HL-60 (cell line): ENCODE results near the gene TMEM135.

Experiments
- DNase-seq, 2 experiments: peaks; one replicate each; pipeline ENCODE4 v3.0.0-alpha.2; 2010 to 2020; ENCODE audit warnings: low read depth in 1 of 2, low spot score in 1 of 2
- H3K27ac ChIP-seq: fragments of 250-450 bp; sonication (Bioruptor Pico); replicated peaks from 2 replicates; pipeline ENCODE4 v1.5.1; 2020; ENCODE audit warnings: mild to moderate bottlenecking, moderate library complexity
- H3K27me3 ChIP-seq: fragments of 250-450 bp; sonication (Bioruptor Pico); 2 replicates; pipeline ENCODE4 v1.5.1; 2021; ENCODE audit warnings: mild to moderate bottlenecking, moderate library complexity; ENCODE audit not compliant: insufficient read depth, poor library complexity, severe bottlenecking
- H3K4me3 ChIP-seq: replicated peaks from 2 replicates; pipeline ENCODE4 v1.5.1; 2011; ENCODE audit warnings: mild to moderate bottlenecking, control low read depth, low read length; ENCODE audit not compliant: insufficient read depth
- GABPA ChIP-seq: IDR thresholded peaks from 2 replicates; pipeline ENCODE4 v1.6.1; 2012; ENCODE audit warnings: low read depth
- POLR2AphosphoS5 ChIP-seq: IDR thresholded peaks from 2 replicates; pipeline ENCODE4 v1.6.1; 2012; ENCODE audit warnings: low read depth
- SPI1 ChIP-seq: IDR thresholded peaks from 2 replicates; pipeline ENCODE4 v1.6.1; 2012; ENCODE audit warnings: low read depth, mild to moderate bottlenecking, borderline replicate concordance
- TF ChIP-seq, protein P1 (sequence below): IDR thresholded peaks from 2 replicates; pipeline ENCODE4 v1.6.1; 2012; ENCODE audit warnings: low read depth; ENCODE audit not compliant: insufficient replicate concordance
- TF ChIP-seq, protein P2 (sequence below): IDR thresholded peaks from one replicate; pipeline ENCODE4 v1.5.1; 2011; ENCODE audit warnings: low read length, control low read depth, inconsistent platforms; ENCODE audit not compliant: insufficient read depth

TMEM135 gene

DNA sequence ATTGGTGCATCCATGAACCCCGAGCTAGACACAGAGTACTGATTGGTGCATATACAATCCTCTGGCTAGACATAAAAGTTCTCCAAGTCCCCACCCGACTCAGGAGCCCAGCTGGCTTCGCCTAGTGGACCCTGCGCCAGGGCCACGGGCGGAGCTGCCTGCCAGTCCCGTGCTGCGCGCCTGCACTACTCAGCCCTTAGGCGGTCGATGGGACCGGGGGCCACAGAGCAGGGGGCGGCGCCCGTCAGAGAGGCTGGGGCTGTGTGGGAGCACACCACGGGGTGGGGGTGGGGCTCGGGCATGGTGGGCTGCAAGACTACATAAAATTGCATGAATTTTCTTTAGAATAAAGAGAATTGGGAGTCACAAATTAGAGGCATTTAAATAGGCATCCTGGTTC lies 248.6 kb downstream of the TMEM135 start:
- Histone ChIP-seq H3K4me3 (no peak overlapping the region), H3K27me3 (no peaks in the 10 kb centered on the region), H3K27ac (no peak overlapping the region)
- no peak for TF ChIP-seq GABPA
- TF ChIP-seq, protein P1, sequence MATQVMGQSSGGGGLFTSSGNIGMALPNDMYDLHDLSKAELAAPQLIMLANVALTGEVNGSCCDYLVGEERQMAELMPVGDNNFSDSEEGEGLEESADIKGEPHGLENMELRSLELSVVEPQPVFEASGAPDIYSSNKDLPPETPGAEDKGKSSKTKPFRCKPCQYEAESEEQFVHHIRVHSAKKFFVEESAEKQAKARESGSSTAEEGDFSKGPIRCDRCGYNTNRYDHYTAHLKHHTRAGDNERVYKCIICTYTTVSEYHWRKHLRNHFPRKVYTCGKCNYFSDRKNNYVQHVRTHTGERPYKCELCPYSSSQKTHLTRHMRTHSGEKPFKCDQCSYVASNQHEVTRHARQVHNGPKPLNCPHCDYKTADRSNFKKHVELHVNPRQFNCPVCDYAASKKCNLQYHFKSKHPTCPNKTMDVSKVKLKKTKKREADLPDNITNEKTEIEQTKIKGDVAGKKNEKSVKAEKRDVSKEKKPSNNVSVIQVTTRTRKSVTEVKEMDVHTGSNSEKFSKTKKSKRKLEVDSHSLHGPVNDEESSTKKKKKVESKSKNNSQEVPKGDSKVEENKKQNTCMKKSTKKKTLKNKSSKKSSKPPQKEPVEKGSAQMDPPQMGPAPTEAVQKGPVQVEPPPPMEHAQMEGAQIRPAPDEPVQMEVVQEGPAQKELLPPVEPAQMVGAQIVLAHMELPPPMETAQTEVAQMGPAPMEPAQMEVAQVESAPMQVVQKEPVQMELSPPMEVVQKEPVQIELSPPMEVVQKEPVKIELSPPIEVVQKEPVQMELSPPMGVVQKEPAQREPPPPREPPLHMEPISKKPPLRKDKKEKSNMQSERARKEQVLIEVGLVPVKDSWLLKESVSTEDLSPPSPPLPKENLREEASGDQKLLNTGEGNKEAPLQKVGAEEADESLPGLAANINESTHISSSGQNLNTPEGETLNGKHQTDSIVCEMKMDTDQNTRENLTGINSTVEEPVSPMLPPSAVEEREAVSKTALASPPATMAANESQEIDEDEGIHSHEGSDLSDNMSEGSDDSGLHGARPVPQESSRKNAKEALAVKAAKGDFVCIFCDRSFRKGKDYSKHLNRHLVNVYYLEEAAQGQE = no peak
- no peak for TF ChIP-seq POLR2AphosphoS5
- TF ChIP-seq, protein P2, sequence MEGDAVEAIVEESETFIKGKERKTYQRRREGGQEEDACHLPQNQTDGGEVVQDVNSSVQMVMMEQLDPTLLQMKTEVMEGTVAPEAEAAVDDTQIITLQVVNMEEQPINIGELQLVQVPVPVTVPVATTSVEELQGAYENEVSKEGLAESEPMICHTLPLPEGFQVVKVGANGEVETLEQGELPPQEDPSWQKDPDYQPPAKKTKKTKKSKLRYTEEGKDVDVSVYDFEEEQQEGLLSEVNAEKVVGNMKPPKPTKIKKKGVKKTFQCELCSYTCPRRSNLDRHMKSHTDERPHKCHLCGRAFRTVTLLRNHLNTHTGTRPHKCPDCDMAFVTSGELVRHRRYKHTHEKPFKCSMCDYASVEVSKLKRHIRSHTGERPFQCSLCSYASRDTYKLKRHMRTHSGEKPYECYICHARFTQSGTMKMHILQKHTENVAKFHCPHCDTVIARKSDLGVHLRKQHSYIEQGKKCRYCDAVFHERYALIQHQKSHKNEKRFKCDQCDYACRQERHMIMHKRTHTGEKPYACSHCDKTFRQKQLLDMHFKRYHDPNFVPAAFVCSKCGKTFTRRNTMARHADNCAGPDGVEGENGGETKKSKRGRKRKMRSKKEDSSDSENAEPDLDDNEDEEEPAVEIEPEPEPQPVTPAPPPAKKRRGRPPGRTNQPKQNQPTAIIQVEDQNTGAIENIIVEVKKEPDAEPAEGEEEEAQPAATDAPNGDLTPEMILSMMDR = no peak
- TF ChIP-seq SPI1 = no peak
- no peak for DNase-seq

DNA sequence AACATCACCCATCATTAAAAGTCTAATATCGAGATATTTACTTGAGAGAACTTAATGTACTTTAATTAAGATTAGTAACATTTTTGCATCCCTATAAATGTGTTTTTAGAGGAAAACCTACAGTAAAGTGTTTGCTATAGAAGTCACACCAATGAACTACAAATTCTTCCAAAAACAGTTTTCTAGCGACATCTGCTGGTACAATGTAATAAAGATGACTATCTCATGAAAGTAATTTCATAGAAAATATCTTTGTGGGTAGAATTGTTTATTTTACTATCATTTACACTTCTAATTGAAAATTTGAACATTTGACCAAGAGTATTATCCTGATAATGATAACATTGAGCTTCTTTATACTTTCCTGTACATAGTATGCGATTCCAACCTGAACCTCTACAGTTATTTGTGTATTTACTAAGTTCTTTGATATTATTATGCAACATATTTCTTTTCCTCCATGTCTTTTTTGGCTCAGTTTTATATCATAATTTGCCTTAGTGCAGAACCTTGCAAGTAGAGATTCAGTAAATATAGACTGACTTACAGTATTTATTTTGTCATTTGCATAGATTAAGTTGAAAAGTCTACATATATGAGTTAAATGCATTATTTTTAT lies 252.7 kb downstream of the TMEM135 start:
- no peaks in the 10 kb centered on the region for H3K27me3 ChIP-seq
- peak in 1 of 2 experiments; percentile 9 for DNase-seq
- no peak for TF ChIP-seq SPI1
- TF ChIP-seq, protein P1 = no peak
- TF ChIP-seq, protein P2 = peak; percentile 15
- TF ChIP-seq GABPA = no peak
- no peak for TF ChIP-seq POLR2AphosphoS5
- no peak overlapping the region for H3K27ac ChIP-seq
- no peak overlapping the region for H3K4me3 ChIP-seq

DNA sequence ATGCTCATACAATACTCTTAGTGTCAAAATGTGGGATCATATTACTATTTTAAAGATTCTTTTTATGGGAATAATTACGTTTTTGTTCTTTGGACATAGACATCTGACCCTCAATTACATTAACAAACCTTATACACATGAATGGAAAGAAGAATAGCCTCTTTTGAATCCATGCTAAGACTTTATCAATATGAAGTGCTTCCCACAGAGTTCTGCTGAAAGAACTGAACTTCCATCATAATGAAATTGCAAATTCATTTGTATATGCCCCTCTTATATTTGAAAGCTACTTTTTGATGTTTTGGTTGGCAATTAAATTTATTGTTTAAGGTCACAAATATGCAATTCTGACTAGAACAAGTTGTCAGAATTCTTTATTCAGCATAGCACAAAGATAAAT lies 254.9 kb downstream of the TMEM135 start:
- H3K27ac ChIP-seq = no peak overlapping the region
- DNase-seq = no peak
- TF ChIP-seq, protein P1 = no peak
- no peak overlapping the region for H3K4me3 ChIP-seq
- no peaks in the 10 kb centered on the region for H3K27me3 ChIP-seq

DNA sequence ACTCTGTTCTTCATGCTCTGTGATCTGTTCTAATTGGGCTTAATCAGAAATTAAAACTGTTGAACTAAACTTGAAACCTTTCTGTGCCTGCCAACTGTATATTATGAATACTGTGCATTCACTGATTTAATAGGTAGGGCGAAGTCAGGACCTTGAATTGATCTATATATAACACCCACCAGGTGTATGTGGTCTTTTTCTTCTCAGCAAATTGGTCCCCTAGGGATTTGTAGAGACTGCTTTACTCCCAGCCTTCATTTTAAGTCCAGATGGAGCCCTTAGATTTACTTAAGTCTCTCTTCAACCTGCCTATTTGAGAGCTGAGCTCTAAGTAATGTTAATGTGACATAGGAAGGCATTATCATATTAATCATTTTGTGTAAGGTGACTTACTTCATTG lies 257.5 kb downstream of the TMEM135 start:
- Histone ChIP-seq H3K4me3 (no peak overlapping the region), H3K27ac (no peak overlapping the region), H3K27me3 (no peaks in the 10 kb centered on the region)
- TF ChIP-seq, protein P1 = no peak
- TF ChIP-seq POLR2AphosphoS5 = no peak
- TF ChIP-seq SPI1 = no peak
- no peak for TF ChIP-seq GABPA
- TF ChIP-seq, protein P2 = no peak
- DNase-seq = no peak
